Progenitor cell of endocrine pancreas (in vitro differentiated cells): ENCODE measurements around the gene DDX24. TPM values are rescaled to one million over a fixed set of nuclear protein-coding genes. Genes with fewer than 3 reads are reported as not detected.

ENCODE experiments used
- DNase-seq: peaks from one replicate; pipeline ENCODE4 v3.0.0; 2021; ENCODE audit warnings: low spot score; ENCODE audit not compliant: unreplicated experiment
- H3K27ac Mint-ChIP-seq: 2 replicates; pipeline ENCODE4 v1.8.0; 2021; ENCODE audit warnings: mild to moderate bottlenecking, moderate library complexity, mixed read lengths
- H3K27me3 Mint-ChIP-seq: 2 replicates; pipeline ENCODE4 v1.8.0; 2021; ENCODE audit warnings: mixed read lengths
- H3K36me3 Mint-ChIP-seq: 2 replicates; pipeline ENCODE4 v1.8.0; 2022; ENCODE audit warnings: mixed read lengths; ENCODE audit not compliant: insufficient read depth
- H3K4me1 Mint-ChIP-seq: 2 replicates; pipeline ENCODE4 v1.8.0; 2021; ENCODE audit warnings: low read depth, mixed read lengths
- H3K4me3 Mint-ChIP-seq: 2 replicates; pipeline ENCODE4 v1.8.0; 2021; ENCODE audit warnings: low read depth, mild to moderate bottlenecking, moderate library complexity, mixed read lengths
- H3K9me3 Mint-ChIP-seq: 2 replicates; pipeline ENCODE4 v1.8.0; 2021; ENCODE audit warnings: low read depth, mixed read lengths
- CTCF ChIP-seq: fragments of 200-600 bp; sonication (generic); IDR thresholded peaks from one replicate; pipeline ENCODE4 v1.5.0; 2021; ENCODE audit warnings: antibody characterized with exemption, mild to moderate bottlenecking; ENCODE audit not compliant: unreplicated experiment
- total RNA-seq: library from RNA; stranded (reverse); gene quantifications from 2 replicates; pipeline ENCODE4 v1.2.1, GENCODE V29; 2021

Gene DDX24
- total RNA-seq, 1 donor from 2014 or later: 139 TPM

GRCh38 chr14:94005324-94006073, 75.5 kb downstream of the DDX24 start:
- H3K9me3 Mint-ChIP-seq: no peaks in the 10 kb centered on the region
- H3K27me3 Mint-ChIP-seq: peaks cover 28% of the 10 kb centered on the region
- H3K27ac Mint-ChIP-seq: no peak overlapping the region
- no peaks in the 10 kb centered on the region for H3K36me3 Mint-ChIP-seq
- TF ChIP-seq CTCF: peak; percentile 51
- H3K4me3 Mint-ChIP-seq: no peak overlapping the region
- DNase-seq: no peak
- no peaks in the 10 kb centered on the region for H3K4me1 Mint-ChIP-seq

DNA sequence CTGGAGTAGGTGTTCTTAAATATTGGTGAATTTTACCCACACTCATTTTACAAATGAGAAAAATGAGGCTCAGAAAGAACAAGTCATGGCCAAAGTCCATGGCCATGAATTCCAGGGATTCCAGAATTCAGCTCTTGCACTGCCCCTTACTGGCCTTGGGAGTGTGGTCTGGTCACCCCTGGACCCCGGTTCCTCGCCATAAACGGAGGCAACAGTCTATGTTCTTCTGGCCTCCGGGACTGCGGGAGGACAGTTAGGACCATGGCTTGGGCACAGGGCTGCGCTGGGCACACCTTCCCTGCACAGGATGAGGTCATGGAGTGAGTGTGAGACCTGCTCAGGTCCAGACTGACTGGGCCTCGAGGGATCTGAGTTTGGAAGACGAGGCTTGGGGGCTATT, 77.0 kb downstream of the DDX24 start:
- TF ChIP-seq CTCF: no peak
- Mint-ChIP-seq H3K9me3 (no peaks in the 10 kb centered on the region), H3K4me3 (no peak overlapping the region), H3K27me3 (peaks cover 24% of the 10 kb centered on the region), H3K36me3 (no peaks in the 10 kb centered on the region), H3K4me1 (no peaks in the 10 kb centered on the region), H3K27ac (no peak overlapping the region)
- no peak for DNase-seq

DNA sequence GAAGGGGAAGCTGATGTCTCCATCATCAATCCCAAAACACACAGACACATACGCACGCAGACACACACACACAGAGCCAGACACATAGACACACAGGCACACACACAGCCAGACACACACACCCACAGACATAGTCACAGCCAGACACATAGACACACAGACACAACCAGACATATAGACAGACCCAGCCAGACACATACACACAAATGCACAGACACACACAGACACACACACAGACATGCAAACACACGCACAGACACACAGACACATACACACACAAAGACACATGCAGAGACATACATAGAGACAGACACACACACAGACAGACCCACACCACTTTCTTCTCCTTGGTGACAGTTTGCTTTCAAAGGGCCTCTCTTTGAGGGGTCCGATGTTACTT, 77.6 kb downstream of the DDX24 start:
- no peaks in the 10 kb centered on the region for H3K36me3 Mint-ChIP-seq
- H3K9me3 Mint-ChIP-seq: no peaks in the 10 kb centered on the region
- H3K27me3 Mint-ChIP-seq: peaks cover 24% of the 10 kb centered on the region
- H3K27ac Mint-ChIP-seq: no peak overlapping the region
- DNase-seq: no peak
- TF ChIP-seq CTCF: no peak
- no peaks in the 10 kb centered on the region for H3K4me1 Mint-ChIP-seq
- no peak overlapping the region for H3K4me3 Mint-ChIP-seq

GRCh38 chr14:94001501-94002396, 79.3 kb downstream of the DDX24 start:
- Mint-ChIP-seq H3K4me3 (no peak overlapping the region), H3K9me3 (no peaks in the 10 kb centered on the region), H3K4me1 (no peaks in the 10 kb centered on the region), H3K27ac (no peak overlapping the region), H3K27me3 (peaks cover 24% of the 10 kb centered on the region), H3K36me3 (no peaks in the 10 kb centered on the region)
- peak; percentile 96 for TF ChIP-seq CTCF
- DNase-seq: peak; percentile 32

DNA sequence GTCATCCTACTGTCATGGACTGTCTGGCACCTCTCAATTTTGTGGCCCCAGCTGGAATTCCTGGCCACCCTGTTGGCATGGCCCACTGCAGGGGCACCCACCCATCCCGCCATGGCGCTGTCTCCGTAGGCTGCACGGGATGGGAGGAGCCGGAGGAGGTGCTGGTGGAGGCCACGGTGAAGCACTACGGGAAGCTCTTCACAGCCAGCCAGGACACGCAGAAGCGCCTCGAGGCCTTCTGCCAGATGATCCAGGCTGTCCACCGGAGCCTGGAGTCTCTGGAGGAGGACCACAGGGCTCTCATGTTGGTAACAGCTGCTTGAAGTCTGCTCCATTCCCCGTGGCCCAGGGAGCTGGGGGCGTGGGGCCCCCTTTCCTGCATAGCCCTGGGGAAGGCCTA, 80.0 kb downstream of the DDX24 start:
- H3K27ac Mint-ChIP-seq: no peak overlapping the region
- no peak for DNase-seq
- H3K9me3 Mint-ChIP-seq: no peaks in the 10 kb centered on the region
- TF ChIP-seq CTCF: no peak
- H3K4me3 Mint-ChIP-seq: no peak overlapping the region
- H3K27me3 Mint-ChIP-seq: peaks cover 24% of the 10 kb centered on the region
- no peaks in the 10 kb centered on the region for H3K4me1 Mint-ChIP-seq
- H3K36me3 Mint-ChIP-seq: no peaks in the 10 kb centered on the region
